ENCODE results near the gene SMYD3.
"Not testable (repeated sequence)": the region's sequence is repeated elsewhere in the genome, so short reads cannot be mapped to it uniquely, and the experiment has no call there.

The SMYD3 gene

DNA sequence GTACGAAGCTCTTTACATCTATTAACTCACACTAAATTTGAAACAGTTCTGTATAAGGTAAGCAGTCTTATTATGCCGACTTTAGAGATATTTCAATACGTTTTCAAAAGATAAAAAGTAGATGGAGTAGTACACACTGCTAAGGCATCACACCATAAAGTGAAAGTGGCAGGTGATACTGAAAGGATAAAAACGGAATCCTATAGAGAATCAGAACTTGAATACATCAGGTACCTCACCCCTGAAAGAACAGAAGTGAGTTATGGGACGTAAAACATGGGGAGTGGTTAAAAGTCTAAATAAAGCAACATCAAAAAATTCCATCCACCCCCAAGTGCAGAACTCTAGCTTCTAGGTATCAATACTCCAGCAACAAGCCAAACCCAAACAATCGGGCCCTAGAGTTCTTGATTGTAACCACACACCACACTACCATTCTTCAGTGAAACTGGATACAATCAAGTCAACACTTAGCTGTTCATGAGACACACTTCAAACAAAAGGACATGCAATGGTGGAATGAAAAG lies 142.6 kb downstream of the SMYD3 start:
- DNase-seq (ENCODE audit: low read depth in 3 of 3, low spot score in 1 of 3) = no peak

DNA sequence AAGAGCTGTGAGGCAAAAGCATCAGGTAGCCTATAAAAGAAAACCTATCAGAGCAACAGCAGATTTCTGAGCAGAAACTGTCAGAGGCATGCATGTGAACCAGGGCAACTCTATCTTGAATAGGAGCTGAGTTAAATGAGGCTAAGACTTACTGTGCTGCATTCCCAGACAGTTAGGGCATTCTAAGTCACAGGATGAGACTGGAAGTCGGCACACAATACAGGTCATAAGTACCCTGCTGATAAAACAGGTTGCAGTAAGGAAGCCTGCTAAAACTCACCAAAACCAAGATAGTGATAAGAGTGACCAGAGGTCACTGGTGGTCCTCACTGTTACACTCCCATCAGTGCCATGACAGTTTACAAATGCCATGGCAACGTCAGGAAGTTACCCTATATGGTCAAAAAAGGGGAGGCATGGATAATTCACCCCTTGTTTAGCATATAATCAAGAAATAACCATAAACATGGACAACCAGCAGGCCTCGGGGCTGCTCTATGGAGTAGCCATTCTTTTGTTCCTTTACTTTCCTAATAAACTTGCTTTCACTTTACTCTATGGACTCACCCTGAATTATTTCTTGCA lies 150.0 kb downstream of the SMYD3 start:
- DNase-seq (ENCODE audit: low read depth in 3 of 3, low spot score in 1 of 3) = not testable (repeated sequence)

DNA sequence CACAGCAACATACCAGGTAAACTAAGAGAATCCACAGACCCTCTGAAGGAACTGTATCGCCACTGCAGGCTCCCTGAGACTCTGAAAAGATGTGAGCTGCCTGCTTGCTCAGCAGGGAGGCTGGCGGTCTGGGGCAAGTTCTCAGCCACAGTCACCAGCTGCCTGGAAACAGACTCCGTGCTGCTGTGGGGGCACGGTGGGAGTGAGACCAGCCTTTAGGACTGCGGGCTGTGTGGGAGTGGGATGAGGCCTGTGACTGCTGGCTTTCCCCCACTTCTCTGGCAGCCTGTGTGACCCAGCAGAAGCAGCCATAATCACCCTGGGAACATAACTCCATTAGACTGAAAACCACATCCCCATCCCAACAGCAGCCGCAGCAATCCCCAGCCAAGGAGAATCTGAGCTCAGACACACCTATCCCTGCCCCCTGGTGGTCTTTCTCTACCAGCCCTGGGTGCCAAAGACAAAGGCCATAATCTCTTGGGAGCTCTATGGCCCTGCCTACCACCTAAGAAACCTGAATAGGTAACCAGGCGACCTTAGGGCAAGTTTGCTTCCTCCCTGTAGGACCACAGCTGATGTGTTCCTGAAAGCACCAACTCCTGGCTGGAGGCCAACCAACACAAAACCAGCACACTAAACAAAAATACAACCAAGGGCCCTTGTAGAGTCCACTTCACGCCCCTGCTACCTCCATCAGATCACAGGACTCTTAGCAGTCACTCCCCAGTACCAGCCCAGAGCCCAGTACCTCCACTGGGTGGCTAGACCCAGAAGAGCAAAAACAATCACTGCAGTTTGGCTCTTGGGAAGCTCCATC lies 151.5 kb downstream of the SMYD3 start:
- no peak for DNase-seq (ENCODE audit: low read depth in 3 of 3, low spot score in 1 of 3)

DNA sequence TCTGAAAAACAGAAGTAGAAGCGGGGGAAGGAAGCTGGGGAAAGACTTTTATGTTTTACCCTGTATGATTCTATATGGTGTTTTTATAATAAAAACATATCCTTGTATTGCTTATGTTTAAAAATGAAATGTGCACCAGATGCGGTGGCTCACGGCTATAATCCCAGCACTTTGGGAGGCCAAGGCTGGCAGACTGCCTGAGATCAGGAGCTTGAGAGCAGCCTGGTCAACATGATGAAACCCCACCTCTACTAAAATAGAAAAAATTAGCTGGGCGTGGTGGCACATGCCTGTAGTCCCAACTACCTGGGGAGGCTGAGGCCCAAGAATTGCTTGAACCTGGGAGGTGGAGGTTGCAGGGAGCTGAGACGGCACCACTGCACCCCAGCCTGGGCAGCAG lies 155.4 kb downstream of the SMYD3 start:
- no peak for DNase-seq (ENCODE audit: low read depth in 3 of 3, low spot score in 1 of 3)

DNA sequence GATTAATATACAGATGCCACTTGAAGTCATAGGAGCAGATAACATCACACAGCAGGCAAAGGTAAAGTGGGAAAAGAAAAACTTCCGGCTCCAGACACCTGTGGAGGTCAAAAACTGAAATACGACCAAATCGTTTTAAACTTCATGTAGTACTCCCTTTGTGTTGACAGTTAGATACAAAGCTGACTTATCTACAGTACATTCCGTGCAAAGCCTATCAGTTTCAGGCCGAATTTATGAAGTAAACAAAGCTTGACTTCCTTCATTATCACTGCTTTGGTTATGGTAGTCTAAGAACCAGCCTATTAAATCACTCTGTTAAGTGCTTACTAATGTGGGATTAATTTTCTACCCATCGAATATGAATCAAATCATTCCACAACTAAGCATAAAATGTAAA lies 156.3 kb downstream of the SMYD3 start:
- no peak for DNase-seq (ENCODE audit: low read depth in 3 of 3, low spot score in 1 of 3)

DNA sequence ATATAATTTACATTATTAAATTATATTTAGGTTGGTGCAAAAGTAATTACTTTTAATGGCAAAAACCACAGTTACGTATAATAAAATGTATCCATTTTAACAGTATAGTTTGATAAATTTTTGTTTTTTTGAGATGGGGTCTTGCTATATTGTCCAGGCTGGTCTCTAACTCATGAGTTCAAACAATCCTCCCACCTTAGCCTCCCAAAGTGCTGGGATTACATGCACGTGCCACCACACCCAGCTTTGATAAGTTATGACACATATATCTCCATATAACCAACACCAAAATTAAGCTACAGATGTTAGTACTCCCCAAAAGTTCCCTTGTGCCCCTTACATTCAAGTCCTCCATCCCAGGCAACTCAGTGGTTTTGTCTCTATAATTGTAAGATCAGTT lies 163.1 kb downstream of the SMYD3 start:
- DNase-seq (ENCODE audit: low read depth in 3 of 3, low spot score in 1 of 3) = no peak

DNA sequence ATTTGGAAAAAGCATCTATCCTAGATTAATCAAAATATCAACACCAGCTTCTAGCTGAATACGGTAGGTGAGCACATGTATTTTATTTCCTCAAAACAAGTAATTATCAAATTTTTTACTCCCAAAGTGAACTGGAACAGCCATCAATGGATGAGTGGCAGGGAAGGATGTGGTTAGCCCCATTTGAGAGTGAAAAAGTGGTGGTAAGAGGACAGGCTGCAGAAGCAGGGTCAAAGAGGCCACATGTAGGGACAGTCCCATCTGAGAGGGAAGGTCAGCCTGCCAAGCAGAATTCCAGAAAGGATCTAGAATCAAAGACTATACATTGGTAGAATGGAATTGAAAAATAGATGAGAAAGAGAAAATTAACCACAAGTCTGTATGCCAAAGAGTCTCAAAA lies 163.8 kb downstream of the SMYD3 start:
- DNase-seq (ENCODE audit: low read depth in 3 of 3, low spot score in 1 of 3) = no peak

DNA sequence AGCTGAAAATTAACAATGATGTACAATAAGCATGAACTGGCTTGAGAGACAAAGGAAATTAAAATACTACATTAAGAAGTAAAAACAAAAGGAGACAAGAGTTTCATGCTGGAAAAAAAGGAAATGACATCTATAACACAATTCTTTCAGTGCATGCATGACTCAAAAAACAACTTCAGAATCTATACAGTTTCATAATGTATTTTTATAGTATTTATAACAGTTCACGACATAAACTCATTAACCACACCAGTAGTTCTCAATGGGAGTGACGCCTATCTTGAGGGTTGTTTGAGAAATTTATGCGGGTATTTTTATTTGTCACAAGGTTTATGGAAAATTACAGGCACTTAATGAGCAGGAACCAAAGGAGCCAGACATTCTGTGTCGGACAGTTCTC lies 168.5 kb downstream of the SMYD3 start:
- DNase-seq (ENCODE audit: low read depth in 3 of 3, low spot score in 1 of 3) = no peak

DNA sequence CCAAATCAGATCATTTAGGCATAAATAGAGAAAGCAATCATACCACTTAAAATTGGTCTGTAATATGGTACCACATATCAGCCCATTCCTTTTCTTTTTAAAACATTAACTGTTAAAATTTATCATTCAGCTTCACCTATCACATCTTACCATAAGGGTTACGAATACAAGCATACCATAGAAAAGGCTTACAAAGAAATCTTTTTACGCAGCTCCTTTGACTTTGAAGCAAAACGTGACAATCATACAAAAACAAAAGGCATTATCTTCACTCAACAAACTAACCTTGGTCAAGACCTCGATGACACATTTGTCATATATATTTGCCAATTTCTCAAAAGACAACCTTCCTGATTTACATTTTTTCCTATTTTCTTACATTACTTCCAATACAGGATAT lies 169.0 kb downstream of the SMYD3 start:
- DNase-seq (ENCODE audit: low read depth in 3 of 3, low spot score in 1 of 3) = no peak

DNA sequence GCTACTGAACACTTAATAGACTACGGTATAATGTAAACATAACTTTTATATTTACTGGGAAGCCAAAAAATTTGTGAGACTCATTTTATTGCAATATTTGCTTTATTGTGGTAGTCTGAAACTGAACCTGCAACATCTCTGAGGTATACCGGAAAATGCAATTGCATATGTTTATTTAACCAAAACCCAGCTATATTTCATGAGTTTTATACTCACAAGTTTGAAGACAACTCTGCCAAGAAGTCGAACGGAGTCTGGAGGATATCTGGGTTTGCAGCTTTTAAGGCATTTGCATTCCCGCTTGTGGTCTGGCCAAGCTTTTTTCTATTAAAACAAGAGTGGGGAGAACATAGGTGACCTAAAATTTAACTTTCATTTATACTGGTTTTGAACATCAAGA lies 171.9 kb downstream of the SMYD3 start:
- no peak for DNase-seq (ENCODE audit: low read depth in 3 of 3, low spot score in 1 of 3)

DNA sequence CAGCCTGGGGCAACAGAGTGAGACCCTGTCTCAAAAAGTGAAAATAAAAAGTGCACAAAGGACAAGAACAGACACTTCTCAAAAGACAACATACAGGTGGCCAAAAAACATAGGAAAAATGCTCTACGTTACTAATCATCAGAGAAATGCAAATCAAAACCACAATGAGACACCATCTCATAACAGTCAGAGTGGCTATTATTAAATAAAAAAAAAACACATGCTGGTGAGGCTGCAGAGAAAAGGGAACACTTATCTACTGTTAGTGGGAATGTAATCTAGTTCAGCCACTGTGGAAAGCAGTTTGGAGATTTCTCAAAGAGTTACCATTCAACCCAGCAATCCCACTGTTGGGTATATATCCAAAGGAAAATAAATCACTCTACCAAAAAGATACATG lies 173.2 kb downstream of the SMYD3 start:
- no peak for DNase-seq (ENCODE audit: low read depth in 3 of 3, low spot score in 1 of 3)

DNA sequence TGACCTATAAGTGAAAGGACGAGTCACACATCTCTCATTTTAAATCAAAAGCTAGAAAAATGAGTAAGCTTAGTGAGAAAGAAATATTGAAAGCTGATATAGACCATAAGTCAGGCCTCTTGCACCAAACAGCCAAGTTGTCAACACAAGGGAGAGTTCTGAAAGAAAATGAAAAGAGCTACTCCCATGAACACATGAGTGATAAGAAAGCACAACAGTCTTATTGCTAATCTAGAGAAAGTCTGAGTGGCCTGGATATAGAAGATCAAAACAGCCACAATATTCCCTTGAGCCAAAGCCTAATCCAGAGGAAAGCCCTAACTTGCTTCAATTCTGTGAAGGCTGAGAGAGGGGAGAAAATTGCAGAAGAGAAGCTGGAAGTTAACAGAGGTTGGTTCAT lies 175.0 kb downstream of the SMYD3 start:
- DNase-seq (ENCODE audit: low read depth in 3 of 3, low spot score in 1 of 3) = no peak

DNA sequence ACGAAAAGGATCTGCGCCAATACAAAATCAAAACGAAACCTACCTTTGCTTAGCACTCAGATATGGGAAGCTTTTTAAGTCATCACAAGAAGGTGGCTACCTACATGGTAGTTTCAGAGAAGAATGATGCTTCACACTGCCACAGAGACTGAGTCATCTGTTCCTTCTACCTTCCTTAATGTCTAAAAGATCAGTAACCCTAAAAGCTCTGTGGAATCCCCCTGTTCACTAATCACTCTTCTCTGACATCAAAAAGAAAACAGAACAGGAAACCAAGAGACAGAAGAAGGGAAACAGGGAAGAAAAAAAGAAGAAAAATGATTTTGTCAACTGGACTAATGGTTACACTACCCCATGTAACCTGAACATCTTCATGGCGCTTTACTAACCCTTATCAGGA lies 177.2 kb downstream of the SMYD3 start:
- DNase-seq (ENCODE audit: low read depth in 3 of 3, low spot score in 1 of 3) = no peak

DNA sequence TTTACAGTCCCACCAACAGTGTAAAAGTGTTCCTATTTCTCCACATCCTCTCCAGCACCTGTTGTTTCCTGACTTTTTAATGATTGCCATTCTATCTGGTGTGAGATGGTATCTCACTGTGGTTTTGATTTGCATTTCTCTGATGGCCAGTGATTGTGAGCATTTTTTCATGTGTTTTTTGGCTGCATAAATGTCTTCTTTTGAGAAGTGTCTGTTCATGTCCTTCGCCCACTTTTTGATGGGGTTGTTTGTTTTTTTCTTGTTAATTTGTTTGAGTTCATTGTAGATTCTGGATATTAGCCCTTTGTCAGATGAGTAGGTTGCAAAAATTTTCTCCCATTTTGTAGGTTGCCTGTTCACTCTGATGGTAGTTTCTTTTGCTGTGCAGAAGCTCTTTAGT lies 177.8 kb downstream of the SMYD3 start:
- DNase-seq (ENCODE audit: low read depth in 3 of 3, low spot score in 1 of 3) = not testable (repeated sequence)

DNA sequence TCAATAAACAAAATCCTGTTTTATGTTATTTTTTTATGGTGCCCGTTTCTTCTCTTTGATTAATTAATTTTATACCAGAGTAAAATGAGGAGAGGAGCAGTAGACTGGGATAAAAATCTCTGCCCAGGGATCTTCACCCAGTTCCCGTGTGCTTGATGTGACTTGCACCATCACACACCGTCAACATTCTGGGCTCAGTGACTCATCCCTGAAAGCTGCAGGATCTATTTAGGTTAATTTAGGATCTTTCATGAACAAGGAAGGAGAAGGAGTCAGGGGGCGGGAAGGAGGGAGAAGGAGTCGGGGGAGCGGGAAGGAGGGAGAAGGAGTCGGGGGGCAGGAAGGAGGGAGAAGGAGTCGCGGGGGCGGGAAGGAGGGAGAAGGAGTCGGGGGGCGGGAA lies 182.4 kb downstream of the SMYD3 start:
- no peak for DNase-seq (ENCODE audit: low read depth in 3 of 3, low spot score in 1 of 3)

DNA sequence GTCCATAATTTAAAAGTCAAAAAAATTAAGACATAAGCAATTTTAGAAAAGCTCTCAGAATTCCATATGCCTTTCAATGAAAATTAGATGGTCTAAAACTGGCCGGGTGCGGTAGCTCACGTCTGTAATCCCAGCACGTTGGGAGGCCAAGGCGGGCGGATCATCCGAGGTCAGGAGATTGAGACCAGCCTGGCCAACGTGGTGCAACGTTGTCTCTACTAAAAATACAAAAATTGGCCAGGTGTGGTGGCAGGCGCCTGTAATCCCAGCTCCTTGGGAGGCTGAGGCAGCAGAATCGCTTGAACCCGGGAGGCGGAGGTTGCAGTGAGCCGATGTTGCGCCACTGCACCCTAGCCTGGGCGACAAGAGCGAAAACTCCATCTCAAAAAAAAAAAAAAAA lies 183.0 kb downstream of the SMYD3 start:
- not testable (repeated sequence) for DNase-seq (ENCODE audit: low read depth in 3 of 3, low spot score in 1 of 3)

DNA sequence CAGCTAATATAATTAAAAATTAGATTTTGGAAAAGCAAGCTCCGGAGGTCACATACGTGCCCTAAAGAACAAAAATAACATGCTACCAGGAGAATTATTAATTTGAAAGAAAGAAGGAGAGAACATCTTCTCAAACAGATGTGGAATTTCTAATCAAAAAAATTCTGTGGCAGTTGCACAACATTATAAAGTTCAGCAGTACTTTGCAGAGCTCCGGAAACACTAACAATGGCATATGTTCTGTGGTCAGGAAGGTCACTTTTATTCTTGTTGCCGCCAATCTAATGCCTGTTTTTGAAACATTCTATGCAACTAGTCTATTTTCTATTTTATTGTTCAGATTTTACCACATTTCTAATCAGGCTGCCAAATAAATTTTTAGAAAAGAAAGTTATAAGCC lies 186.8 kb downstream of the SMYD3 start:
- no peak for DNase-seq (ENCODE audit: low read depth in 3 of 3, low spot score in 1 of 3)

DNA sequence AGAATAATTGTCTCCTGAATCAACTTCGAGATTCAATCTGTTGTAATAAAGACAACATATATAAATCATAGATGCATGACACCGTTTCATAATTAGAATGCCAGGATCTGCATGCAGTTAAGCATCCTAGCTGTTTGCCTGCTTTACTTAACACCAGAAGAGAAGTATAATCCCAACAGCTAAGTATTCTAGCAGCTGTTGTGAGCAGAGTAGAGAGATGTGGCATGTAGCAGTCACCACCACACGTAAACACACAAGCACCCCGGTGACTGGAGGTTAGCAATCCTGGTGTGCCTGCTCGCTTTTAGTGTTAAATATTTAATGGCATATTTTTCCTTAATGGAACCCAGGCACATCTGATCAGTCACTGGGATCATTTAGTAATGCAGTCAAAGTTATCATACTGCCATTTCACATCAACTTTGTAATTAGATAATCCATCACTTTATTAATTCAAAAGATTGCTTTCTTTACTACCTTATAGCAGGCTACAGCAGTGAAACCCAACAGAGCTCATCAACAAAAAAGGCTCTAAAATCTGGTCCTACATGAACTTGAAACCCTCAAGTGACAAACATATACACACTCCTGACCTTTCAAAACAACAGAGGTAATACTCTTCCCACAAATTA lies 187.9 kb downstream of the SMYD3 start:
- DNase-seq (ENCODE audit: low read depth in 3 of 3, low spot score in 1 of 3) = no peak

DNA sequence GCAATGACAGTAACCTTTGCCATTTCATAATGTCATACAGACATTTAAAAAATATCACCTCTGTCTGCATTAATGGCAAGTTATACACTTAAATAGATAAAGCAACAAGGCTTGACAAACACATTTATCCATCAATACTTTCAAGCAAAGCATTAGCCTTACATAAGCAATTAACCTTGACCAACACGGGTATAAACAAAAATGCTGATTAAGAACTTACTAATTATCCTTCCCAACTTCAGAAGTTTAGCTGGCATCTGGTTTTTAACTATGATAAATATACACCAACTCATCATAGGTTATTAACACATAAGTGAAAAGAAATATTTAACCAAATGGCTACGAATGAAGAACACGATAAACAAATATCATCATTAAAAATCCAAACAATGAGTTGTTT lies 188.5 kb downstream of the SMYD3 start:
- no peak for DNase-seq (ENCODE audit: low read depth in 3 of 3, low spot score in 1 of 3)

DNA sequence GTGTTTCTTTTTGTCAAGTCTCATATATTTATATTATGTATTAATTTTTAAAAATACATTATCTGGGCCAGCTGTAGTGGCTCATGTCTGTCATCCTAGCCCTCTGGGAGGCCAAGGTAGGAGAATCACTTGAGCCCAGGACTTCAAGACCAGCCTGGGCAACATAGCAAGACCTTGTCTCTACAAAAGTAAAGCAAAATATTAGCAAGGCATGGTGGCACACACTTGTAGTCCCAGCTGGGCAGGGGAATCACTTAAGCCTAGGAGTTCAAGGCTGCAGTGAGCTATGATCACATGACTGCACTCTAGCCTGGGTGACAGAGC lies 189.1 kb downstream of the SMYD3 start:
- DNase-seq (ENCODE audit: low read depth in 3 of 3, low spot score in 1 of 3) = no peak

DNA sequence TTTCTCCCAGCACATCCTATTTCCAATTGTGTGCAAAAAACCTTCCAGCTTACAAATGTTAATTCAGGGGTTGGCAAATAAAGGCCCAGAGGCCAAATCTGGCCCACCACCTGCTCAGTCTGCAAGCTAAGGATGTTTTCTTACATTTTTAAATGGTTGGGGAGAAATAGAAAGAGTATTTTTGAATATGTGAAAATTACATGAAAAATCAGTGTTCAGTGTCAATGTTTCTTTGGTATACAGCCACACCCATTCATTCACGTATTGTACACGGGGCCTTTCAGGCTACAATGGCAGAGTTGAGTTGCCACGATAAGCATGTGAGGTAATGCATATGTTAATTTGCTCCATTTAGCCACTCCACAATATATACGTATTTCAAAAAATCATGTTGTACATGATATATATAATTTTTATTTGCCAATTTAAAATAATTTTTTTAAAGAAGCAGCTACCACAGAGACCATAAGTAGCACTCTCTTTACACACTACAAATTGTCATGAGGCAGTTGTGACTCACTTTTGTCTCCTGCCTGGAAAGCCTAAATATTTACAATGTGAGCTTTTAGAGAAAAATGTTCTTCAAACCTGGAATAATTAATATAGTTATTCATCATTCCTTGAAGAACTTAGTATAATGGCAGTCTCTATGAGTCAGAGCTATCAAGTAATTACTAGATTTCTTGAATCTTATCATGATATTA lies 189.6 kb downstream of the SMYD3 start:
- no peak for DNase-seq (ENCODE audit: low read depth in 3 of 3, low spot score in 1 of 3)

DNA sequence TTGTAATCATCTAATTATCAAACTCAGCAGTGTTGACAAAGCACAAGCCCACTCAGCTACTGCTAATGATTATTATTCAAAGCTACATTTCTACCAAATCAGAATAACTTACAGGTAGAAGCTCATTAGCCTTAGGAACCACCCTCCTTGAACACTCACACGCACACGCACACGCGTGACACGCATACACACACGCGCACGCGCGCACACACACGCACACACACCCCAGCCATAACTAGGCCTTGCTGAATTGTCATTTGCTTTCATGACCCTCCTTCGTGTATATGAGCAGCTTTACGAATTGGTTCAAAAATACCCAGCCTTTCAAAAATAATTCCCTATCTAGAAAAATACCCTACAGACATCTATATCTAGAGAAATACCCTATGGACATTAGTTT lies 195.6 kb downstream of the SMYD3 start:
- DNase-seq (ENCODE audit: low read depth in 3 of 3, low spot score in 1 of 3) = no peak

Data from stimulated activated CD4-positive, alpha-beta T cell treated with anti-CD3 and anti-CD28 coated beads, TNF-alpha, amount 100 ng/mL, for 1 hour (primary cell).